Mucosa of descending colon (tissue), 3 donors: ENCODE results near the gene RAB12. TPM values are rescaled to one million over a fixed set of nuclear protein-coding genes. Genes with fewer than 3 reads are reported as not detected.
"Not testable (repeated sequence)": the region's sequence is repeated elsewhere in the genome, so short reads cannot be mapped to it uniquely, and the experiment has no call there.

Experiments used
- ATAC-seq: fragments of 200-7000 bp; cut with Tn5 transposase; one replicate; pipeline ENCODE4 v1.9.1; 2020; ENCODE audit warnings: mild to moderate bottlenecking, moderate library complexity
- DNase-seq, 3 donors: peaks; one replicate each; pipeline ENCODE4 v3.0.0-alpha.2; 2020
- H3K36me3 ChIP-seq: fragments of 200-600 bp; one replicate; pipeline ENCODE4 v1.8.0; 2021; ENCODE audit warnings: low read depth, mild to moderate bottlenecking
- H3K4me1 ChIP-seq: fragments of 200-600 bp; one replicate; pipeline ENCODE4 v1.8.0; 2021; ENCODE audit warnings: low read depth, mild to moderate bottlenecking
- H3K4me3 ChIP-seq: fragments of 200-600 bp; one replicate; pipeline ENCODE4 v1.8.0; 2021; ENCODE audit warnings: mild to moderate bottlenecking
- H3K9me3 ChIP-seq: fragments of 200-600 bp; one replicate; pipeline ENCODE4 v1.8.0; 2021; ENCODE audit warnings: mild to moderate bottlenecking
- CTCF ChIP-seq: fragments of 200-600 bp; IDR thresholded peaks from one replicate; pipeline ENCODE4 v1.8.0; 2022; ENCODE audit warnings: antibody characterized with exemption, mild to moderate bottlenecking
- intact Hi-C, 2 donors: fragments of 100-400 bp; cut with DNase I in 1 of 2; cut with micrococcal nuclease in 1 of 2; formaldehyde crosslinking; loops; one replicate each; pipeline versions ENCODE4 v1.11.0 to v1.11.1; 2022; cut with DNase I, micrococcal nuclease
- total RNA-seq, 3 donors: library from RNA; stranded (reverse); fragmentation: NEBNext Ultra II Directional in 2 of 3; extraction: Animal tissue kit (Norgen Biotek cat#: 25700) in 2 of 3; gene quantifications; one replicate each; pipeline versions ENCODE4 v1.2.1 to v1.2.4, GENCODE V29; 2021 to 2023
- donor health status: DM: no; HTN: no; CAD: no; lungs with moderate emphysema.
- donor health status: DM: no; HTN: no; CAD: no.
- donor health status: DM: no; HTN: yes; CAD: no.

The RAB12 gene
- total RNA-seq, 3 donors from 2014 or later: 14.2 to 48.2 (median 20.2) TPM

GRCh38 chr18:8616028-8616401 lies 6.8 kb downstream of the RAB12 start:
- TF ChIP-seq CTCF: no peak
- Histone ChIP-seq H3K9me3 (no peaks in the 10 kb centered on the region), H3K4me3 (no peak overlapping the region), H3K36me3 (no peaks in the 10 kb centered on the region), H3K4me1 (peaks cover 19% of the 10 kb centered on the region)
- no peak for ATAC-seq
- intact Hi-C loops: no loop called here
- no peak for DNase-seq

- H3K9me3 ChIP-seq: peaks cover 8% of the 10 kb centered on the region
- H3K4me1 ChIP-seq: peaks cover 9% of the 10 kb centered on the region
These were observed 8.7 kb downstream of the RAB12 start for GRCh38 chr18:8617907-8618306.

GRCh38 chr18:8619041-8619440 lies 9.8 kb downstream of the RAB12 start:
- TF ChIP-seq CTCF: no peak
- no peak overlapping the region for H3K4me3 ChIP-seq
- intact Hi-C loops: no loop called here
- H3K9me3 ChIP-seq: peaks cover 8% of the 10 kb centered on the region
- ATAC-seq: no peak
- DNase-seq: no peak
- no peaks in the 10 kb centered on the region for H3K36me3 ChIP-seq
- peaks cover 14% of the 10 kb centered on the region for H3K4me1 ChIP-seq

More at GRCh38 chr18:8617907-8618306, 8.7 kb downstream of the RAB12 start:
- no peaks in the 10 kb centered on the region for H3K36me3 ChIP-seq
- no peak for TF ChIP-seq CTCF
- no peak overlapping the region for H3K4me3 ChIP-seq
- DNase-seq: no peak
- no peak for ATAC-seq
- intact Hi-C loops: no loop called here

GRCh38 chr18:8619835-8620577 lies 10.8 kb downstream of the RAB12 start:
- intact Hi-C loops: no loop called here
- Histone ChIP-seq H3K9me3 (peaks cover 8% of the 10 kb centered on the region), H3K4me3 (no peak overlapping the region), H3K36me3 (no peaks in the 10 kb centered on the region), H3K4me1 (peaks cover 11% of the 10 kb centered on the region)
- ATAC-seq (no peak), DNase-seq (no peak)
- TF ChIP-seq CTCF: no peak

- H3K36me3 ChIP-seq: no peaks in the 10 kb centered on the region
- H3K9me3 ChIP-seq: peaks cover 8% of the 10 kb centered on the region
- ATAC-seq (no peak), DNase-seq (no peak)
- peaks cover 8% of the 10 kb centered on the region for H3K4me1 ChIP-seq
- intact Hi-C loops: no loop called here
- H3K4me3 ChIP-seq: no peak overlapping the region
- no peak for TF ChIP-seq CTCF
These were observed 11.6 kb downstream of the RAB12 start for GRCh38 chr18:8620845-8621244.

- DNase-seq, H3K4me3 ChIP-seq, H3K4me1 ChIP-seq, H3K36me3 ChIP-seq, intact Hi-C loops, H3K9me3 ChIP-seq, ATAC-seq: not testable (repeated sequence)
These were observed 13.4 kb downstream of the RAB12 start for GRCh38 chr18:8622625-8623024.
